Neural cell (in vitro differentiated cells): ENCODE data around the gene CCDC77.

ENCODE experiments used
- CTCF ChIP-seq: fragments of 450-650 bp; IDR thresholded peaks from 2 replicates; pipeline ENCODE4 v1.5.1; 2014; ENCODE audit warnings: antibody characterized with exemption, mild to moderate bottlenecking, moderate library complexity; ENCODE audit not compliant: poor library complexity, severe bottlenecking
- EP300 ChIP-seq: fragments of 450-650 bp; conservative IDR thresholded peaks from 2 replicates; pipeline ENCODE4 v1.6.1; 2014; ENCODE audit warnings: antibody characterized with exemption, mild to moderate bottlenecking, moderate library complexity; ENCODE audit not compliant: poor library complexity, severe bottlenecking
- EZH2 ChIP-seq: fragments of 200-600, 300-800 bp; shearing (Covaris generic), sonication (generic); IDR thresholded peaks from 2 replicates; pipeline ENCODE4 v1.6.1; 2014; ENCODE audit warnings: antibody characterized with exemption, low read length, borderline replicate concordance, mild to moderate bottlenecking; ENCODE audit not compliant: insufficient read depth, poor library complexity, severe bottlenecking
- POLR2AphosphoS5 ChIP-seq: IDR thresholded peaks from 2 replicates; pipeline ENCODE4 v1.6.1; 2012
- REST ChIP-seq: IDR thresholded peaks from 2 replicates; pipeline ENCODE4 v1.6.1; 2012; ENCODE audit warnings: borderline replicate concordance
- SMC3 ChIP-seq: fragments of 450-650 bp; conservative IDR thresholded peaks from 2 replicates; pipeline ENCODE4 v1.6.1; 2014; ENCODE audit warnings: antibody characterized with exemption, mild to moderate bottlenecking, moderate library complexity; ENCODE audit not compliant: poor library complexity

- TF ChIP-seq CTCF (no peak), EZH2 (no peak), POLR2AphosphoS5 (no peak), SMC3 (no peak), REST (no peak), EP300 (no peak)
Measured at GRCh38 chr12:454833-455232, 53.4 kb downstream of the CCDC77 start.
